ENCODE results near the gene DYNC1I2.

- TF ChIP-seq CTCF (IDR thresholded peaks at IDR 0.05) = no peak
- no peak for TF ChIP-seq TCF7L2 (IDR thresholded peaks at IDR 0.05; ENCODE audit: low read depth, low read length)
- TF ChIP-seq POLR2AphosphoS5 (IDR thresholded peaks at IDR 0.05; ENCODE audit: low read depth, low read length) = no peak
- TF ChIP-seq REST (IDR thresholded peaks at IDR 0.05; ENCODE audit: insufficient read depth in 1 of 2, low read depth in 2 of 2, low read length in 1 of 2) = no peak
Measured at GRCh38 chr2:171741189-171741588, 53.9 kb downstream of the DYNC1I2 start.

Measured in Panc1 (cell line).